Smooth muscle cell (in vitro differentiated cells): ENCODE results near the gene POGK. TPM values are rescaled to one million over a fixed set of nuclear protein-coding genes. Genes with fewer than 3 reads are reported as not detected.

Experiments
- DNase-seq: peaks from one replicate; lab custom pipeline; 2025; ENCODE audit not compliant: unreplicated experiment; lab: John Stamatoyannopoulos, UW
- H2AFZ ChIP-seq: fragments of 200-600 bp; sonication (generic); 2 replicates; pipeline ENCODE4 v1.6.0; 2016; ENCODE audit warnings: antibody characterized with exemption, low read depth, mild to moderate bottlenecking
- H3F3A ChIP-seq: fragments of 200-600 bp; sonication (generic); 2 replicates; pipeline ENCODE4 v1.6.0; 2017; ENCODE audit warnings: antibody characterized with exemption, low read depth
- H3K27ac ChIP-seq: fragments of 200-600 bp; sonication (generic); 2 replicates; pipeline ENCODE4 v1.5.1; 2016; ENCODE audit warnings: low read depth, mild to moderate bottlenecking
- H3K27me3 ChIP-seq: fragments of 200-600 bp; sonication (generic); 2 replicates; pipeline ENCODE4 v1.6.1; 2016; ENCODE audit warnings: low read depth, mild to moderate bottlenecking
- H3K36me3 ChIP-seq: fragments of 200-600 bp; sonication (generic); 2 replicates; pipeline ENCODE4 v1.5.1; 2016; ENCODE audit warnings: low read depth
- H3K4me1 ChIP-seq: fragments of 200-600 bp; sonication (generic); 2 replicates; pipeline ENCODE4 v1.5.1; 2016; ENCODE audit warnings: low read depth
- H3K4me2 ChIP-seq: fragments of 200-600 bp; sonication (generic); 2 replicates; pipeline ENCODE4 v1.6.0; 2016; ENCODE audit warnings: mild to moderate bottlenecking
- H3K4me3 ChIP-seq: fragments of 200-600 bp; sonication (generic); 2 replicates; pipeline ENCODE4 v1.5.1; 2016; ENCODE audit warnings: mild to moderate bottlenecking
- H3K79me2 ChIP-seq: fragments of 200-600 bp; sonication (generic); 2 replicates; pipeline ENCODE4 v1.6.0; 2016; ENCODE audit warnings: low read depth, mild to moderate bottlenecking
- H3K9ac ChIP-seq: fragments of 200-600 bp; sonication (generic); 2 replicates; pipeline ENCODE4 v1.6.0; 2016; ENCODE audit warnings: low read depth
- H3K9me3 ChIP-seq: fragments of 200-600 bp; sonication (generic); replicated peaks from 2 replicates; pipeline ENCODE4 v1.5.1; 2016; ENCODE audit warnings: low read depth
- H4K20me1 ChIP-seq: fragments of 200-600 bp; sonication (generic); 2 replicates; pipeline ENCODE4 v1.6.0; 2016; ENCODE audit warnings: low read depth
- CTCF ChIP-seq: fragments of 200-600 bp; sonication (generic); IDR thresholded peaks from 2 replicates; pipeline ENCODE4 v1.5.1; 2017; ENCODE audit warnings: borderline replicate concordance, mild to moderate bottlenecking, antibody characterized with exemption; ENCODE audit not compliant: insufficient read depth, poor library complexity, severe bottlenecking
- WGBS: methylation state at CpG from one replicate; pipeline ENCODE4 v1.1.7; 2016; ENCODE audit warnings: low lambda C conversion rate; 5-methylcytosine and 5-hydroxymethylcytosine counted together
- polyA plus RNA-seq: library from polyadenylated mRNA; unstranded; fragments of >200 nt; fragmentation: Nextera tagmentation; extraction: Ambion mirVana; gene quantifications from 2 replicates; pipeline ENCODE4 v1.2.1, GENCODE V29; 2016
- total RNA-seq: library from RNA; depleted of rRNA; stranded (reverse); fragments of >200 nt; gene quantifications from 2 replicates; pipeline ENCODE4 v1.2.3, GENCODE V29; 2014

The POGK gene
- total and polyA plus RNA-seq, 2 experiments from 2014 or later: 9.7 to 23.4 TPM

GRCh38 chr1:166852918-166853317, 13.6 kb downstream of the POGK start:
- WGBS: 46% methylated on average over 1 of the region's 1 CpG
- Histone ChIP-seq H3K27ac (no peak overlapping the region), H3K79me2 (peaks cover 5% of the 10 kb centered on the region), H3K4me1 (no peaks in the 10 kb centered on the region), H3K9ac (no peak overlapping the region), H3F3A (peaks cover 12% of the 10 kb centered on the region), H3K4me3 (no peak overlapping the region), H3K27me3 (no peaks in the 10 kb centered on the region), H3K9me3 (no peaks in the 10 kb centered on the region), H2AFZ (no peak overlapping the region), H3K36me3 (peaks cover 10% of the 10 kb centered on the region), H4K20me1 (peaks cover 64% of the 10 kb centered on the region), H3K4me2 (no peak overlapping the region)
- no peak for DNase-seq
- TF ChIP-seq CTCF: no peak

- Histone ChIP-seq H3K4me1 (no peaks in the 10 kb centered on the region), H3F3A (peaks cover 12% of the 10 kb centered on the region), H2AFZ (no peak overlapping the region), H3K79me2 (no peaks in the 10 kb centered on the region), H3K4me3 (no peak overlapping the region), H3K27ac (no peak overlapping the region), H3K4me2 (no peak overlapping the region), H3K27me3 (no peaks in the 10 kb centered on the region), H3K36me3 (peaks cover 6% of the 10 kb centered on the region), H4K20me1 (peaks cover 54% of the 10 kb centered on the region), H3K9ac (no peak overlapping the region), H3K9me3 (no peaks in the 10 kb centered on the region)
- no peak for DNase-seq
- 91% methylated on average over 3 of the region's 3 CpGs for WGBS
- no peak for TF ChIP-seq CTCF
These were observed 16.3 kb downstream of the POGK start for GRCh38 chr1:166855558-166855957.

- no peak for TF ChIP-seq CTCF
- DNase-seq: no peak
- no peak overlapping the region for H2AFZ ChIP-seq
- H4K20me1 ChIP-seq: peaks cover 29% of the 10 kb centered on the region
- H3K4me1 ChIP-seq: no peaks in the 10 kb centered on the region
- no peaks in the 10 kb centered on the region for H3K79me2 ChIP-seq
- H3K9me3 ChIP-seq: no peaks in the 10 kb centered on the region
- peaks cover 2% of the 10 kb centered on the region for H3K36me3 ChIP-seq
- no peak overlapping the region for H3K4me2 ChIP-seq
- H3F3A ChIP-seq: peaks cover 16% of the 10 kb centered on the region
- 96% methylated on average over 3 of the region's 3 CpGs for WGBS
- H3K9ac ChIP-seq: no peak overlapping the region
- H3K4me3 ChIP-seq: no peak overlapping the region
- no peaks in the 10 kb centered on the region for H3K27me3 ChIP-seq
- H3K27ac ChIP-seq: no peak overlapping the region
These were observed 18.7 kb downstream of the POGK start for GRCh38 chr1:166857995-166858394.

- no peaks in the 10 kb centered on the region for H3K79me2 ChIP-seq
- no peak overlapping the region for H3K4me2 ChIP-seq
- H3F3A ChIP-seq: peaks cover 12% of the 10 kb centered on the region
- H3K4me1 ChIP-seq: no peaks in the 10 kb centered on the region
- no peaks in the 10 kb centered on the region for H3K27me3 ChIP-seq
- peak overlapping the region; percentile 10 for H3K27ac ChIP-seq
- H3K36me3 ChIP-seq: peaks cover 7% of the 10 kb centered on the region
- peaks cover 20% of the 10 kb centered on the region for H4K20me1 ChIP-seq
- no peaks in the 10 kb centered on the region for H3K9me3 ChIP-seq
- DNase-seq: no peak
- no peak overlapping the region for H3K4me3 ChIP-seq
- H2AFZ ChIP-seq: no peak overlapping the region
- H3K9ac ChIP-seq: no peak overlapping the region
- TF ChIP-seq CTCF: no peak
- 92% methylated on average over 7 of the region's 7 CpGs for WGBS
These were observed 19.6 kb downstream of the POGK start for GRCh38 chr1:166858726-166859419.
